Transverse colon (tissue), 3 donors: ENCODE results near the gene FARP1.

ENCODE experiments used
- CTCF ChIP-seq, 5 experiments: fragments of 200-600 bp in 3 of 5; fragments of 450-650 bp in 2 of 5; sonication (generic) in 3 of 5; IDR thresholded peaks; 1 replicate in 2 of 5; 2 replicates in 3 of 5; pipeline ENCODE4 v1.5.1; 2016 to 2017; ENCODE audit warnings: antibody characterized with exemption in 5 of 5, inconsistent platforms in 3 of 5, mild to moderate bottlenecking in 2 of 5, moderate library complexity in 1 of 5
- POLR2A ChIP-seq: fragments of 450-650 bp; IDR thresholded peaks from one replicate; pipeline ENCODE4 v1.6.1; 2016; ENCODE audit warnings: antibody characterized with exemption, mild to moderate bottlenecking, moderate library complexity

- TF ChIP-seq CTCF (IDR thresholded peaks at IDR 0.05): no peak
- no peak for TF ChIP-seq POLR2A
Observed at GRCh38 chr13:98285317-98285716, 142.4 kb downstream of the FARP1 start.
